Sigmoid colon (tissue), 7 donors: Measurements from ENCODE around the gene ITIH6. TPM values are rescaled to one million over a fixed set of nuclear protein-coding genes. Genes with fewer than 3 reads are reported as not detected.

Source experiments
- DNase-seq: peaks from one replicate; pipeline ENCODE4 v3.0.0-alpha.2; 2019
- H3K27ac ChIP-seq, 4 donors: fragments of 200-600 bp; sonication (generic); one replicate each; pipeline ENCODE4 v1.5.1; 2016 to 2019; ENCODE audit warnings: mild to moderate bottlenecking in 1 of 4
- H3K27me3 ChIP-seq, 3 donors: fragments of 200-600 bp; sonication (generic); one replicate each; pipeline ENCODE4 v1.5.1; 2019; ENCODE audit warnings: mild to moderate bottlenecking in 1 of 3
- H3K36me3 ChIP-seq, 4 donors: fragments of 200-600 bp; sonication (generic); one replicate each; pipeline ENCODE4 v1.5.1; 2016 to 2019
- H3K4me1 ChIP-seq, 4 donors: fragments of 200-600 bp; sonication (generic); one replicate each; pipeline ENCODE4 v1.5.1; 2017 to 2019
- H3K4me3 ChIP-seq, 4 donors: fragments of 200-600 bp; sonication (generic); one replicate each; pipeline ENCODE4 v1.5.1; 2017 to 2019; ENCODE audit warnings: mild to moderate bottlenecking in 2 of 4, moderate library complexity in 1 of 4
- H3K9me3 ChIP-seq, 4 donors: fragments of 200-600 bp in 3 of 4; sonication (generic) in 3 of 4; one replicate each; pipeline versions ENCODE4 v1.5.1 to v1.6.1; 2013 to 2019
- EP300 ChIP-seq, 4 donors: sonication (generic); formaldehyde crosslinking; IDR thresholded peaks; one replicate each; pipeline ENCODE4 v1.6.1; 2017; ENCODE audit warnings: antibody characterized with exemption in 4 of 4
- POLR2A ChIP-seq, 2 donors: fragments of 450-650 bp; IDR thresholded peaks; one replicate each; pipeline ENCODE4 v1.6.1; 2016; ENCODE audit warnings: antibody characterized with exemption in 2 of 2, mild to moderate bottlenecking in 2 of 2, moderate library complexity in 2 of 2
- POLR2AphosphoS5 ChIP-seq, 4 donors: sonication (generic); formaldehyde crosslinking; IDR thresholded peaks; one replicate each; pipeline ENCODE4 v1.6.1; 2017; ENCODE audit warnings: antibody characterized with exemption in 4 of 4
- WGBS, 2 donors: extraction: QIAGEN DNeasy Blood & Tissue Kit; methylation state at CpG; one replicate each; pipeline ENCODE4 v1.1.7; 2013; 5-methylcytosine and 5-hydroxymethylcytosine counted together
- intact Hi-C: fragments of 100-400 bp; cut with DNase I; formaldehyde crosslinking; loops from one replicate; pipeline ENCODE4 v1.15.1; 2023
- polyA plus RNA-seq, 3 donors: library from polyadenylated mRNA; stranded (reverse); fragments of 200-250 nt; gene quantifications; one replicate each; pipeline ENCODE4 v1.2.3, GENCODE V29; 2013
- total RNA-seq, 4 donors: library from RNA; depleted of rRNA; stranded (reverse); fragments of >200 nt; gene quantifications; one replicate each; pipeline ENCODE4 v1.1.0, GENCODE V29; 2016
- TF ChIP-seq, protein P1 (sequence below), 4 experiments: fragments of 450-650 bp in 3 of 4; fragments of 200-600 bp in 1 of 4; IDR thresholded peaks; one replicate each; pipeline ENCODE4 v1.5.1; 2016 to 2019; ENCODE audit warnings: antibody characterized with exemption in 4 of 4, mild to moderate bottlenecking in 3 of 4, moderate library complexity in 2 of 4
- donor health status: healthy with polysubstance abuse.
- donor health status: Bipolar disorder and iron deficiency.
- donor health status: healthy.

Gene ITIH6
- total and polyA plus RNA-seq, 7 donors, result under 0.01 TPM; not detected in 6

DNA sequence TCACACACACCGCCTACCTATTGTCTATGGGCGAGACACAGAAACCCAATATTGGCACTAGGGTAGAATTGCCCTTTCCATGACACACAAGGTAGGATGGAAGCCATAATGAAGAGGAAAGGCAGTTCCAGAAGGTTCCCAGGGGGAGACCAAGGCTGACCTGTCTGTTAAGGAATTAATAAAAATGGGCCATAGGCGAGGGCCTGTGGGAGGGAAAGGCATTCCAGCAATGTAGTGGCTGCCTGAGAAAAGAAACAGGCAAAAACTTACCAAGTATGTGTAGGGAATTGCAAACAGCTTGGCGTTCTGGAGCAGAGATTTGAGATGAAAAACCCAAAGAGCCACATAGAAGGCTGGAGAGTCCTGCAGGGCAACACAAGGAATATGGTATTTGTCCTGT is 28.5 kb upstream of the ITIH6 start:
- Histone ChIP-seq H3K36me3 (no peaks in the 10 kb centered on the region), H3K9me3 (no peaks in the 10 kb centered on the region), H3K27ac (no peak overlapping the region), H3K27me3 (no peaks in the 10 kb centered on the region), H3K4me3 (no peak overlapping the region), H3K4me1 (no peaks in the 10 kb centered on the region)
- DNase-seq, result no peak
- intact Hi-C loops, result no loop called here
- 84 to 88% methylated on average over 4 of the region's 4 CpGs for WGBS, 2 donors
- TF ChIP-seq POLR2AphosphoS5 (IDR thresholded peaks at IDR 0.05) (no peak), EP300 (IDR thresholded peaks at IDR 0.05) (no peak), POLR2A (IDR thresholded peaks at IDR 0.05) (no peak)
- TF ChIP-seq, protein P1, sequence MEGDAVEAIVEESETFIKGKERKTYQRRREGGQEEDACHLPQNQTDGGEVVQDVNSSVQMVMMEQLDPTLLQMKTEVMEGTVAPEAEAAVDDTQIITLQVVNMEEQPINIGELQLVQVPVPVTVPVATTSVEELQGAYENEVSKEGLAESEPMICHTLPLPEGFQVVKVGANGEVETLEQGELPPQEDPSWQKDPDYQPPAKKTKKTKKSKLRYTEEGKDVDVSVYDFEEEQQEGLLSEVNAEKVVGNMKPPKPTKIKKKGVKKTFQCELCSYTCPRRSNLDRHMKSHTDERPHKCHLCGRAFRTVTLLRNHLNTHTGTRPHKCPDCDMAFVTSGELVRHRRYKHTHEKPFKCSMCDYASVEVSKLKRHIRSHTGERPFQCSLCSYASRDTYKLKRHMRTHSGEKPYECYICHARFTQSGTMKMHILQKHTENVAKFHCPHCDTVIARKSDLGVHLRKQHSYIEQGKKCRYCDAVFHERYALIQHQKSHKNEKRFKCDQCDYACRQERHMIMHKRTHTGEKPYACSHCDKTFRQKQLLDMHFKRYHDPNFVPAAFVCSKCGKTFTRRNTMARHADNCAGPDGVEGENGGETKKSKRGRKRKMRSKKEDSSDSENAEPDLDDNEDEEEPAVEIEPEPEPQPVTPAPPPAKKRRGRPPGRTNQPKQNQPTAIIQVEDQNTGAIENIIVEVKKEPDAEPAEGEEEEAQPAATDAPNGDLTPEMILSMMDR (IDR thresholded peaks at IDR 0.05), result no peak

DNA sequence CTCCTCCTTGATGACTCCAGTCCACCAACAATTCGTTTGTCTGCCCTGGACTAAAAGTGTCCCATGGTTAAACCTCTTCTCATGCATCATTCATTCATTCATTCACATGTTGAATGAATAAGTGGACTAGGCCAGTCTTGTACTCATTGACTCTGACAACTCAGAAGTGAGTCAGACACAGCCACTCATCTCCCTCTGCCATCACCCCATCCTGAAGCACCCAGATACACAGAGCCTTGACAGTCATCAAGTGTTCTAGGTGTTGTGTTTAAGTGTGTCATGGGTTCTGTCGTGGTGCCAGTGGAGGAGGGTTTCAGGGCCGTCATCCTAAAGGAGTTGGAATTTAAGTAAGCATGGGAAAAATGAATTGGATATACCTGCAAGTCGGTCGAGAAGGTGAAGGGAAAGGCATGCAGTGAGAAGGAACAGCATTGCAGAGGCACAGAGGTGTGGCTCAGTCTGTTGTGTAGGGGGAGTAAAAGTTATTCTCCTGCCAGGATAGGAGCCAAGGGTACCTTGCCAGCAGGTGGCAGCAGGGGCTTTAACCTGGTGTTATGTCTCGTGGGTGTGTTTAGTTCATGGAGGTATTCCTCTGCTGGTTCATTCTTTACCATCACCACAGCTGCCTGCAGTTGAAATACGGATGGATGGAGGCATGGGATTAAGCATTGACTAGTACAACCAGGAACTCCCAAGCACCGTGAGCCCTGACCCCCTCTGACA is 27.8 kb upstream of the ITIH6 start:
- Histone ChIP-seq H3K4me3 (no peak overlapping the region), H3K27ac (no peak overlapping the region), H3K4me1 (no peaks in the 10 kb centered on the region), H3K36me3 (no peaks in the 10 kb centered on the region), H3K27me3 (no peaks in the 10 kb centered on the region), H3K9me3 (no peaks in the 10 kb centered on the region)
- intact Hi-C loops, result no loop called here
- WGBS, 2 donors, result 59 to 75% methylated on average over 8 of the region's 8 CpGs
- TF ChIP-seq EP300 (IDR thresholded peaks at IDR 0.05) (no peak), POLR2AphosphoS5 (IDR thresholded peaks at IDR 0.05) (no peak), POLR2A (IDR thresholded peaks at IDR 0.05) (no peak)
- TF ChIP-seq, protein P1 (IDR thresholded peaks at IDR 0.05), result no peak
- no peak for DNase-seq

DNA sequence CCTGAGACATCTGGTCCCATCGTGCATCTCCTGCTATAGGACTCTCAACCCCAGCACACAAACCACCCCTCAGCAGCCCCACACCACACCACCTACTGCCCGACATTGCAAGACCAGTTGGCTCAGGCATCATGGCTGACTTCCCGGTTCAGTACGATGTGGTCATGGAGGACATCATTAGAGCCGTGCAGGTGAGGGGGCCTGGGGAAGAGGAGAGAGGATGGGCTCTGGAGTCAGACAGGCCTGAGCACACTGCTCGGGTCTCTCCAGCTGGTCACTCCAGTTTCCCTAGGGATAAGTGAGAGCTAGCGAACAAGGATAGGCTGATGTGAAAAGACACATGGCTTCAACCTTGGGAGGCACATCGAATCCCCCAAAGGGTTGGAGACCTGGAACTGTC is 26.7 kb upstream of the ITIH6 start:
- Histone ChIP-seq H3K36me3 (no peaks in the 10 kb centered on the region), H3K4me1 (no peaks in the 10 kb centered on the region), H3K27ac (no peak overlapping the region), H3K27me3 (no peaks in the 10 kb centered on the region), H3K4me3 (no peak overlapping the region), H3K9me3 (no peaks in the 10 kb centered on the region)
- 92 to 96% methylated on average over 8 of the region's 8 CpGs for WGBS, 2 donors
- intact Hi-C loops, result no loop called here
- no peak for DNase-seq
- no peak for TF ChIP-seq EP300 (IDR thresholded peaks at IDR 0.05)
- TF ChIP-seq POLR2AphosphoS5 (IDR thresholded peaks at IDR 0.05), result no peak
- TF ChIP-seq, protein P1 (IDR thresholded peaks at IDR 0.05), result no peak
- TF ChIP-seq POLR2A (IDR thresholded peaks at IDR 0.05), result no peak

DNA sequence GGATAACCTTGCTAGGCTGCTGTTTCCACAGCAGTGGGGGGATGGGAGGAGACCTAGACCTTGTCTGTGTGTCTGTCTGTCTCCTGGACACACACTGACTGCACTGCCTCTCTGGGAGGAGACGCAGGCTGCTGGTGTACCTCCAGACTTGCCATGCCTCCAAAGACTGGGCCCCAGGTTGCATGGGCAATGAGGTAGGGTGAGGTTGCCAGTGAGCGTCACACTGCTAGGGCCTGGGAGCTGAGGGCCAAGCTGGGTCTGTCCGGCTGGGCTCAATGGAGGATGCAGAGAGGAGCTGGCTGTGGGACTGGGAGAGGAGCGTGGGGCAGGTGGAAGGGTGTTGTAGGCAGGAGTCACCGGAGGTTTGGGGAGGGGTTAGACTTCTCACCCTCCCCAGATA is 26.1 kb upstream of the ITIH6 start:
- intact Hi-C loops, result no loop called here
- Histone ChIP-seq H3K27ac (no peak overlapping the region), H3K4me1 (no peaks in the 10 kb centered on the region), H3K9me3 (no peaks in the 10 kb centered on the region), H3K36me3 (no peaks in the 10 kb centered on the region), H3K27me3 (no peaks in the 10 kb centered on the region), H3K4me3 (no peak overlapping the region)
- WGBS, 2 donors, result 86 to 90% methylated on average over 3 to 5 of the region's 5 CpGs
- no peak for DNase-seq
- no peak for TF ChIP-seq EP300 (IDR thresholded peaks at IDR 0.05)
- TF ChIP-seq POLR2AphosphoS5 (IDR thresholded peaks at IDR 0.05), result no peak
- TF ChIP-seq POLR2A (IDR thresholded peaks at IDR 0.05), result no peak

DNA sequence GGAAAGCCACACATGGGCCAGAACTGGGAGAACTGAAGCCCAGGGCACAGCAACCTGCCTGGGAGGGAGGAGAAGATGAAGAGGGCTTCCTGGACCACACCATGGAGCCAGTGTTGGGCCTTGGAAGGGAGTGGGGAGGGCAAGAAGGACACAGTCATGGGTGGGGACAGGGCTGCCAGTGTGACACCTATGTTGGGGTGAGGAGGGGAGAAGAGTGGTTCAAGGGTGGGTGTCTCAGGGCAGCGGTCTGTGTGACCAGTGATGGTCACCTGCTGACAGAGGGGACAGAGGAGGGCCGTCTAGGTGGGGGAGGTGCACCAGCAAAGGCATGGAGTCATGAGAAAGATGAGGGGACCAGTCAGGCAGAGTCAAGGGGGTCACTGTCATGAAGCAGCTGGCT is 23.3 kb upstream of the ITIH6 start:
- Histone ChIP-seq H3K4me1 (no peaks in the 10 kb centered on the region), H3K36me3 (no peaks in the 10 kb centered on the region), H3K9me3 (no peaks in the 10 kb centered on the region), H3K27me3 (no peaks in the 10 kb centered on the region), H3K27ac (no peak overlapping the region), H3K4me3 (no peak overlapping the region)
- DNase-seq, result no peak
- intact Hi-C loops, result no loop called here
- TF ChIP-seq EP300 (IDR thresholded peaks at IDR 0.05), result no peak
- no peak for TF ChIP-seq POLR2A (IDR thresholded peaks at IDR 0.05)
- TF ChIP-seq POLR2AphosphoS5 (IDR thresholded peaks at IDR 0.05), result no peak
- TF ChIP-seq, protein P1 (IDR thresholded peaks at IDR 0.05), result no peak
- WGBS, 2 donors, result 83% methylated on average over 2 of the region's 2 CpGs
